GM04504 (cell line): Measurements from ENCODE around the gene TBL2.
"Not testable (repeated sequence)": the region's sequence is repeated elsewhere in the genome, so short reads cannot be mapped to it uniquely, and the experiment has no call there.

ENCODE experiments used
- DNase-seq: peaks from one replicate; pipeline ENCODE4 v3.0.0-alpha.2; 2012; ENCODE audit warnings: low read depth

The TBL2 gene

DNA sequence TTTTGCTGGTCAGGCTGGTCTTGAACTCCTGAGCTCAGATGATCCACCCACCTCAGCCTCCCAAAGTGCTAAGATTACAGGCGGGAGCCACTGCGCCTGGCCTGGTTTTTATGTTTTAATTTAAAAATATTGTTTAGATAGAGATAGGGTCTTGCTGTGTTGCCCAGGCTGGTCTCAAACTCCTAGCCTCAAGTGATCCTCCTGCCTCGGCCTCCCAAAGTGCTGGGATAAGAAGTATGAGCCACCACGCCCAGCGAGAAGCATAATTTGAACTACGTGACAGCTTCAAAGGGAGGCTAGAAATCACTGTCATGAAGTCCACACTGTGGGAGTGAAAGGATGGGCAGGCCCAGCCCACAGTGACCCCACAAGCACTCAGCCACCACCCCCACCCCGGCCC is 42.5 kb downstream of the TBL2 start:
- not testable (repeated sequence) for DNase-seq

- DNase-seq = no peak
Measured at GRCh38 chr7:73533742-73534141, 44.6 kb downstream of the TBL2 start.

DNA sequence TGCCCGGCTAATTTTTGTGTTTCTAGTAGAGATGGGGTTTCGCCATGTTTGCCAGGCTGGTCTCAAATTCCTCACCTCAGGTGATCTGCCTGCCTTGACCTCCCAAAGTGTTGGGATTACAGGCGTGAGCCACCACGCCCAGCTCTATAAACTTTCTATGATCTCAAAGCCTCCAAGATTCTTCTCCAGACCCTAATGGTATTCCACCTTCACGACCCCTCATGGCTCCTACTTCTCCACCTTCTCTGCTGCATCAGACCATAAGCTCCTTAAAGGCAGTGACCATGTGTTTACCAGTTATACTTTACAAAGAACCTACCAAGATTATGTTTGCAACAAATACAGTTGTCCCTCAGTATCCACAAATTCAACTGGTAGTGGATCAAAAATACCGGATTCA is 46.2 kb downstream of the TBL2 start:
- DNase-seq = no peak

- DNase-seq = no peak
Measured at GRCh38 chr7:73530800-73531199, 47.6 kb downstream of the TBL2 start.

DNA sequence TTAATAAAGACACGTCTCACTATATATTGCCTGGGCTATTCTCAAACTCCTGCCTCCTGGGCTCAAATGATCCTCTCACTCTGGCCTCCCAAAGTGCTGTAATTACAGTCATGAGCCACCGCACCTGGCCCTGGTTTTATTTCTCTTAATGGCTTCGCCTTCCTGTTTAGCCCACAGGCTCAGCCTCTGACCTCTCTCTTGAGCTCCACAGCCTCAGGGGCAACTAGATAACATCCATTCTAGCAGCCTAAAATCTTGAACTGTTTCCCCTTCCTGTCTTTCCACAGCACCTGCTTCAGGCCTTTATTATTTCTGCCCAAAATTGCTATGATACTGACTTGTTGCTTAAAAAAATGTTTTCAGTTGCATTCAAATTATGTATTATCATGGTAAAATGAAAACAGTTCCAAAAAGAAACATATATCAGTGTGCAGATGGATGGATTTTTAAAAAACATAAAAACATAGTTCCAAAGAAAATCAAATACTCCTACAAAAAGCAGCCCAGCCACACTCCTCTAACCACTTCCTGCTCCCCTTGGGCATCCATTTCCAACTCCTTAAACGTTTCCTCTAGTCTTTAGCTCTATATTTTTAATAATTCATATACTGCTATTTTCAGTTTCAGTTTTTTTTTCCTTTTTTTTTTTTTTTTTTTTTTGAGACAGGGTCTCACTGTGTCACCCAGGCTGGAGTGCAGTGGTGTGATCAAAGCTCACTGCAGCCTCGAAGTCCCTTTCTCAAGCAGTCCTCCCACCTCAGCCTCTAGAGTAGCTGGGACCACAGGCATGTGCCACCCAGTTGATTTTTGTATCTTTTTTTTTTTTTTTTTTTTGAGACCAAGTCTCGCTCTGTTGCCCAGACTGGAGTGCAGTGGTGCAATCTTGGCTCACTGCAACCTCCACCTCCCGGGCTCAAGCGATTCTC is 51.2 kb downstream of the TBL2 start:
- no peak for DNase-seq

- not testable (repeated sequence) for DNase-seq
Measured at GRCh38 chr7:73526158-73526494, 52.3 kb downstream of the TBL2 start.

GRCh38 chr7:73522105-73522872 is 56.1 kb downstream of the TBL2 start, which contains the start of gene BAZ1B:
Gene BAZ1B (minus strand): TSS chr7:73522293. CDS start chr7:73521933, 360 bp downstream.
- DNase-seq = peak; percentile 95

GRCh38 chr7:73521636-73522104 is 56.7 kb downstream of the TBL2 start:
- no peak for DNase-seq

- peak; percentile 4 for DNase-seq
Measured at GRCh38 chr7:73520673-73521635, 57.4 kb downstream of the TBL2 start.

- DNase-seq = no peak
Measured at GRCh38 chr7:73519867-73520672, 58.3 kb downstream of the TBL2 start.

- no peak for DNase-seq
Measured at GRCh38 chr7:73518470-73518869, 59.9 kb downstream of the TBL2 start.
